ENCODE measurements around the gene LYVE1. TPM values are rescaled to one million over a fixed set of nuclear protein-coding genes. Genes with fewer than 3 reads are reported as not detected.
"Not testable (repeated sequence)": the region's sequence is repeated elsewhere in the genome, so short reads cannot be mapped to it uniquely, and the experiment has no call there.

LYVE1 gene
- total and polyA plus RNA-seq, 7 donors = 5.2 to 37.0 (median 17.4) TPM

GRCh38 chr11:10598816-10599215 lies 30.4 kb upstream of the LYVE1 start:
- Histone ChIP-seq H3K27me3 (ENCODE audit: insufficient read depth in 3 of 3, low read length in 2 of 3) (no peaks in the 10 kb centered on the region), H3K9me3 (no peaks in the 10 kb centered on the region), H3K4me3 (no peak overlapping the region), H3K27ac (peak overlapping the region; percentile 84), H3K36me3 (ENCODE audit: insufficient read depth in 1 of 2, low read depth in 1 of 2) (no peaks in the 10 kb centered on the region), H3K4me1 (peaks cover 45% of the 10 kb centered on the region)
- intact Hi-C loops (cut with DNase I) = no loop called here
- DNase-seq (no peak), ATAC-seq (no peak)
- 87 to 91% (median 88%) methylated on average over 6 of the region's 6 CpGs for WGBS, 3 donors
- no peak for TF ChIP-seq CTCF (IDR thresholded peaks at IDR 0.05)

DNA sequence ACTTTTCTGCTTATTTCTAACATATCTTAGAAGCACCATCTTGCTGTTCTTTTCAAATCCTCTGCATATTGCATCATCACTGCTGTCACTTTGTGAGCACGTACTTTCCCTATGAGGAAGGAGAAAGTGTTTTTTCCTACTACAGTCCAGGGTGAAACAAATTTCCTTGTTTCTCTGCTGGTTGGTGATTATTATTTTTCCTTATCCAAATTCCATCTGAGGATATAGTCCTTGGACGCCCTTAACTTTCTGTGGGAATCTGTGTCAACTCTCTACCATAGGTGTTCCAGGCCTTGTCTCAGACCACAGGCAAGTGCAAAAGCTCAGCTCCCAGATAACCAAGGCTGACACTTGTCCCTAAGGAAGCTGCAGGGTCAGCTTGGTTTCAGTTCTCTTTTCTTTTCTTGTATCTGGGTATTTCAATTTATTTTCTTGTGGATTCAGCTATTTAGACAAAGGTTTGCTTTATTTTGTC lies 29.4 kb upstream of the LYVE1 start:
- no peak for ATAC-seq
- H3K27ac ChIP-seq = peak overlapping the region; percentile 84
- no peaks in the 10 kb centered on the region for H3K9me3 ChIP-seq
- no peaks in the 10 kb centered on the region for H3K36me3 ChIP-seq (ENCODE audit: insufficient read depth in 1 of 2, low read depth in 1 of 2)
- H3K27me3 ChIP-seq (ENCODE audit: insufficient read depth in 3 of 3, low read length in 2 of 3) = no peaks in the 10 kb centered on the region
- peaks cover 44% of the 10 kb centered on the region for H3K4me1 ChIP-seq
- intact Hi-C loops (cut with DNase I) = no loop called here
- DNase-seq = no peak
- H3K4me3 ChIP-seq = no peak overlapping the region
- WGBS, 3 donors = 82 to 88% (median 84%) methylated on average over 2 of the region's 2 CpGs
- no peak for TF ChIP-seq CTCF (IDR thresholded peaks at IDR 0.05)

- H3K4me3 ChIP-seq; intact Hi-C loops (cut with DNase I); H3K27me3 ChIP-seq (ENCODE audit: insufficient read depth in 3 of 3, low read length in 2 of 3); DNase-seq; H3K27ac ChIP-seq; ATAC-seq; H3K9me3 ChIP-seq; H3K36me3 ChIP-seq (ENCODE audit: insufficient read depth in 1 of 2, low read depth in 1 of 2): not testable (repeated sequence)
- peaks cover 37% of the 10 kb centered on the region for H3K4me1 ChIP-seq
- WGBS, 3 donors = 93 to 100% (median 98%) methylated on average over 2 of the region's 2 CpGs
Observed at GRCh38 chr11:10595840-10596239, 27.4 kb upstream of the LYVE1 start.

DNA sequence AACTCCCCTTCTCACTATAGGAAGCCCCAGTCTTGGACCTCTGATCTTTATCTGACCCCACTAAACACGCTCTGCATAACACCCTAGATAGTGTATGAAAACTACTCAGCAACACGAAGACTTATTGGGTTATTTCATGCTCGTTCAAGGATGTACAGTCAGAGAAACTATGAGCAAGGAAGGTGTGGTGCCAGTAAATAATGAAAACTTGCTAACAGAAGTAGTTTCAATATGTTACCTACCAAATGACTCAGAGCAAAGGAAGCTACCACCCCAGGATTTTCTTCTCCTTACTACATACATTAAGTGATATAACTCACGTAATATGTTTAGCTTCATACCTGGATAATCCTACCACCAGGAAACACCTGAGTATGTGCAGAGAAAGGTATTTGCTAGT lies 25.9 kb upstream of the LYVE1 start:
- 88 to 97% (median 90%) methylated on average over 4 of the region's 4 CpGs for WGBS, 3 donors
- peaks cover 25% of the 10 kb centered on the region for H3K4me1 ChIP-seq

GRCh38 chr11:10592331-10592730 lies 23.9 kb upstream of the LYVE1 start:
- no peak overlapping the region for H3K4me3 ChIP-seq
- ATAC-seq (peak; percentile 84 to 86 (median 85)), DNase-seq (no peak)
- no peaks in the 10 kb centered on the region for H3K36me3 ChIP-seq (ENCODE audit: insufficient read depth in 1 of 2, low read depth in 1 of 2)
- WGBS, 3 donors = 44 to 62% (median 50%) methylated on average over 2 of the region's 2 CpGs
- intact Hi-C loops (cut with DNase I) = no loop called here
- H3K27me3 ChIP-seq (ENCODE audit: insufficient read depth in 3 of 3, low read length in 2 of 3) = no peaks in the 10 kb centered on the region
- peaks cover 10% of the 10 kb centered on the region for H3K4me1 ChIP-seq
- no peaks in the 10 kb centered on the region for H3K9me3 ChIP-seq
- H3K27ac ChIP-seq = no peak overlapping the region
- TF ChIP-seq CTCF (IDR thresholded peaks at IDR 0.05) = no peak

More for the DNA sequence above, 25.9 kb upstream of the LYVE1 start:
- DNase-seq (no peak), ATAC-seq (no peak)
- no peak overlapping the region for H3K4me3 ChIP-seq
- no peaks in the 10 kb centered on the region for H3K27me3 ChIP-seq (ENCODE audit: insufficient read depth in 3 of 3, low read length in 2 of 3)
- no peaks in the 10 kb centered on the region for H3K36me3 ChIP-seq (ENCODE audit: insufficient read depth in 1 of 2, low read depth in 1 of 2)
- no peak overlapping the region for H3K27ac ChIP-seq
- H3K9me3 ChIP-seq = no peaks in the 10 kb centered on the region
- no peak for TF ChIP-seq CTCF (IDR thresholded peaks at IDR 0.05)
- intact Hi-C loops (cut with DNase I) = no loop called here
